SJCRH30 (cell line): Measurements from ENCODE around the gene SLC15A4. TPM values are rescaled to one million over a fixed set of nuclear protein-coding genes. Genes with fewer than 3 reads are reported as not detected.

Experiments used
- DNase-seq, 2 experiments: peaks; one replicate each; pipeline ENCODE4 v3.0.0-alpha.2; 2015 to 2020
- H3K27ac ChIP-seq: fragments of 250-450 bp; sonication (Bioruptor Pico); 2 replicates; pipeline ENCODE4 v1.5.1; 2020; ENCODE audit warnings: mild to moderate bottlenecking, moderate library complexity
- H3K27me3 ChIP-seq: fragments of 250-450 bp; sonication (Bioruptor Pico); 2 replicates; pipeline ENCODE4 v1.5.1; 2020; ENCODE audit warnings: mild to moderate bottlenecking, moderate library complexity
- H3K36me3 ChIP-seq: fragments of 250-450 bp; sonication (Bioruptor Pico); 2 replicates; pipeline ENCODE4 v1.5.1; 2020; ENCODE audit warnings: mild to moderate bottlenecking, moderate library complexity
- H3K4me1 ChIP-seq: fragments of 250-450 bp; sonication (Bioruptor Pico); 2 replicates; pipeline ENCODE4 v1.5.1; 2020; ENCODE audit warnings: mild to moderate bottlenecking, moderate library complexity
- H3K4me3 ChIP-seq: fragments of 250-450 bp; sonication (Bioruptor Pico); 2 replicates; pipeline ENCODE4 v1.5.1; 2020; ENCODE audit warnings: mild to moderate bottlenecking, moderate library complexity
- H3K9me3 ChIP-seq: fragments of 250-450 bp; sonication (Bioruptor Pico); replicated peaks from 2 replicates; pipeline ENCODE4 v1.5.1; 2020; ENCODE audit warnings: mild to moderate bottlenecking, moderate library complexity
- total RNA-seq: library from RNA; depleted of rRNA; stranded (reverse); fragments of >200 nt; shearing (Covaris generic); gene quantifications from 2 replicates; pipeline ENCODE4 v1.2.3, GENCODE V29; 2014

Gene SLC15A4
- total RNA-seq, 1 experiment from 2014 or later, result 20.6 TPM

DNA sequence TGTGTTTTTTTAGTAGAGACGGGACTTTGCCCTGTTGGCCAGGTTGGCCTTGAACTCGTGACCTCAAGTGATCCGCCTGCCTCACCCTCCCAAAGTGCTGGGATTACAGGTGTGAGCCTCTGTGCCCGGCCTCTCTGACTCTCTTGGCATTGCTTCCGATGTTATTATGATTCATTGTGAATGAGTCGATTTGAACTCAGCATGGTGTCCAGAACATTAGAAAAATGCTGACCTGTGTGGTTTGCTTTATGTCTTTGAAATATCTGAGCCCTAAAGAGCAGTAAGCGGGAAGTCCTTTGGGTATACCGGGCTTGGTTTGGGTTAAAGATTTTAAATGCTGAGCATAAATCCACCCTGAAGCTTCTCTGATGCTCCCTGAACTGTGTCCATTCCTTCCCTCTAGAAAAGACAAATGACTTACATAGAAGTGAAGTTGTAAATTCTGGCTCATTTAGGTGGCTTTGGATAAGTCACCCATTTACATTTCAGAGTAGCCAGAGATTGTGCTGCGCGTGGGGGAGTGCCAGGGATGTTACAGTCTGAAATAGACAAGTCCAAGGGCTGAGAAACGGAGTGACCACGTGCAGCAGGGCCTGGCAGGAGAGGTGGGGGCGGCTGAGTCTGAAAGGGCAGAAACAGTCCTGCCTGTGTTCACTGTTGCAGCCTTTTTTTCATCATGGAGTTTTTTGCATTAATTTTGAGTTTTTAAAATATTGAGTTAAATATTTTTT is 39.6 kb downstream of the SLC15A4 start:
- Histone ChIP-seq H3K36me3 (no peaks in the 10 kb centered on the region), H3K27ac (no peak overlapping the region), H3K27me3 (no peaks in the 10 kb centered on the region), H3K4me1 (no peaks in the 10 kb centered on the region), H3K4me3 (no peak overlapping the region), H3K9me3 (no peaks in the 10 kb centered on the region)
- DNase-seq, result no peak

- no peaks in the 10 kb centered on the region for H3K9me3 ChIP-seq
- H3K27me3 ChIP-seq, result no peaks in the 10 kb centered on the region
- no peaks in the 10 kb centered on the region for H3K4me1 ChIP-seq
- no peak overlapping the region for H3K4me3 ChIP-seq
- H3K27ac ChIP-seq, result no peak overlapping the region
- DNase-seq, result no peak
- no peaks in the 10 kb centered on the region for H3K36me3 ChIP-seq
Measured at GRCh38 chr12:128783129-128783574, 40.6 kb downstream of the SLC15A4 start.

GRCh38 chr12:128779901-128780300 is 43.9 kb downstream of the SLC15A4 start:
- H3K4me1 ChIP-seq, result no peaks in the 10 kb centered on the region
- no peaks in the 10 kb centered on the region for H3K27me3 ChIP-seq
- no peaks in the 10 kb centered on the region for H3K9me3 ChIP-seq
- no peaks in the 10 kb centered on the region for H3K36me3 ChIP-seq
- H3K4me3 ChIP-seq, result no peak overlapping the region
- no peak overlapping the region for H3K27ac ChIP-seq
- no peak for DNase-seq

DNA sequence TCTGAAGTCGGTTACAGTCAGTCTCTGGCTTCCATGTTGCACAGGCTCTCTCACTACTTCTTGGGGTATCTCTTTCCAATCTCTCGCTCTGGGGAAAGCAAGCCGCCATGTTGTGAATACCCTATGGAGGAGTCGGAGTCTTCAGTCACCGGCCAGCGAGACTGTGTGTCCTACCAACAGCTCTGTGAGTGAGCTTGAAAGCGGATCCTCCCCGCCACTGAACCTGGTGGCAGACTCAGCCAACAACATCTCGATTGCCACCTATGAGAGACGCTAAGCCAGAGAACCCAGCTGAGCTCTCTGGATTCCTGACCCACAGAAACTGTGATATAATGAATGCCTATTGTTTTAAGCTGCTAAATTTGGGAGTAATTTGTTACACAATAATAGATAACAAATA is 51.5 kb downstream of the SLC15A4 start:
- H3K27ac ChIP-seq, result no peak overlapping the region
- H3K36me3 ChIP-seq, result no peaks in the 10 kb centered on the region
- no peak overlapping the region for H3K4me3 ChIP-seq
- no peaks in the 10 kb centered on the region for H3K4me1 ChIP-seq
- no peaks in the 10 kb centered on the region for H3K27me3 ChIP-seq
- DNase-seq, result no peak
- no peaks in the 10 kb centered on the region for H3K9me3 ChIP-seq

- Histone ChIP-seq H3K9me3 (no peaks in the 10 kb centered on the region), H3K36me3 (no peaks in the 10 kb centered on the region), H3K4me3 (no peak overlapping the region), H3K27me3 (no peaks in the 10 kb centered on the region), H3K4me1 (no peaks in the 10 kb centered on the region), H3K27ac (no peak overlapping the region)
- no peak for DNase-seq
Measured at GRCh38 chr12:128771681-128772080, 52.1 kb downstream of the SLC15A4 start.

GRCh38 chr12:128767518-128767917 is 56.2 kb downstream of the SLC15A4 start:
- Histone ChIP-seq H3K9me3 (no peaks in the 10 kb centered on the region), H3K4me3 (no peak overlapping the region), H3K36me3 (no peaks in the 10 kb centered on the region), H3K27ac (no peak overlapping the region), H3K4me1 (no peaks in the 10 kb centered on the region), H3K27me3 (no peaks in the 10 kb centered on the region)
- no peak for DNase-seq

DNA sequence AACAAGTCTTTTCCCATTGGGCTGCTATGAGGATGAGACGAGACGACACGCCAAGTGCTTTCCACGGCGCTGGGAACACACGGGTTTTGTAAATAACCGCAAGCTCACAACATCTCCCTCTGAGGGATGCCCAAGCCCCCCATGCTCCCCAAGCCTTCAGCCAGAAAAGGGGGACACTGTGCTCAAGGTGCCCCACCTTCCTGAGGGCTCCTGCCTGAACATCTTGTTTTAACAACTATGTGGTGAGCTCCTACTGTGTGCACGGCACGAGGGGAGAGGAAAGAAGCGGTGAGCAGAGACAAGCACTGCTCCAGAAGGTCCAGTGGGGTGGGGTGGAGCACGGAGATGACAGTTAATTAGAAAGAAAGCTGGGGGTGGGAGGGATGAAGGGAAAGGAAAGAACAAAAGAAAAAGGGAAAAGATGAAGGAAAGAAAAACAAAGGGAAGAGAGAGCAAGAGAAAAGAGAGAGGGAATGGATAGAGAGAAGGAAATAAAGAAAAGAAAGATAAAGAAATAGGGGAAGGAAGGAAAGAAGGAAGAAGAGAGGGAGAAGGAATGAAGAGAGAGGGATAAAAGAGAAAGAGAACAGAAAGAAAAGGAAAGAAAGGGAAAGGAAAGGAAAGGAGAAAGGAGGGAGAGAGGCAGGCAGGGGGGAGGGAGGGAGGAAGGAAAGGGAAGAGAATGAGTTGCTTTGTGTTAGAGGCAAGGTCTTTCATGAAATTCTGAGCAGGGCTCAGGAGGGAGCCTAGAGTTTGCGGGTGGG is 56.8 kb downstream of the SLC15A4 start:
- Histone ChIP-seq H3K36me3 (no peaks in the 10 kb centered on the region), H3K27ac (no peak overlapping the region), H3K4me1 (no peaks in the 10 kb centered on the region), H3K9me3 (no peaks in the 10 kb centered on the region), H3K27me3 (no peaks in the 10 kb centered on the region), H3K4me3 (no peak overlapping the region)
- DNase-seq, result no peak

- no peaks in the 10 kb centered on the region for H3K36me3 ChIP-seq
- H3K27me3 ChIP-seq, result no peaks in the 10 kb centered on the region
- DNase-seq, result no peak
- no peak overlapping the region for H3K4me3 ChIP-seq
- H3K27ac ChIP-seq, result no peak overlapping the region
- no peaks in the 10 kb centered on the region for H3K9me3 ChIP-seq
- H3K4me1 ChIP-seq, result no peaks in the 10 kb centered on the region
Measured at GRCh38 chr12:128763395-128763794, 60.4 kb downstream of the SLC15A4 start.

DNA sequence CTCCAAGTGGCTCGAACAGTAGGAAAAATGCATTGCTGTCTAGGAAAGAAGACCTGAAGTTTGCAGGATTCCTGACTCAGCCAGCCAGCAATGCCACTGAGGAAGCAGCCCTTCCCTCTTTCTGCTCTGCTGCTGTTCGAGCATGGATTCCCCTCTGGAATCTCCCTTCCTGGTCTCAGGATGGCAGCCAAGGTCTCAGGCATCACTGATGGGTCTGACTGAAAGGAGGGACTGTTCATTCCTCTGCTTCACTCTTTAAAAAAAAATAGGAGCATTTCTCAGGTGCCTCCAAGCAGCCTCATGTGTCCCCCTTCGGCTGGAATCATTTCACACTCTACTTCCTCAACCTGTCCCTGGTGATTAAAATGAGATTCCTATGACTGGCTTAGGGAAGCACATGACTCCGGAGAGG is 62.4 kb downstream of the SLC15A4 start:
- Histone ChIP-seq H3K27me3 (no peaks in the 10 kb centered on the region), H3K9me3 (no peaks in the 10 kb centered on the region), H3K4me1 (no peaks in the 10 kb centered on the region), H3K27ac (no peak overlapping the region), H3K36me3 (no peaks in the 10 kb centered on the region), H3K4me3 (no peak overlapping the region)
- no peak for DNase-seq

DNA sequence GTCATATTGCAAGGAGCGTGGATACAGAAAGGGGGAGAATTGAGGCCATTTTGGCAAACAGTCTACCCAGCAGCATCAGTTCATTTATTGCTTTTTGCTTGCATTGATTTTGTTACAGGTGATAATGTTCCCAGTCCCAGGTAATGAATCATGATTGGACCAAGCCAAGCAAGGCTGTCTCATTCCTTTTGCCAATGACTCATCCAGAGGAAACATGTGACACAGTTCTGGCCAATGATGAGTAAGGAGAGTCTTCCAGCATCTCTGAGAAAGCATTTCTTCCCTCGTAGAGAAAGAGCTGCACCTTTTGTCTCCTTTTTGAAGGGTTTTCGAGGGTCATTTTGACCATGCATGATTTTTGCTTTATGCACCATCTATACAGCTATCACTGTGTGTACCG is 68.2 kb downstream of the SLC15A4 start:
- Histone ChIP-seq H3K36me3 (no peaks in the 10 kb centered on the region), H3K9me3 (no peaks in the 10 kb centered on the region), H3K4me1 (no peaks in the 10 kb centered on the region), H3K27ac (no peak overlapping the region), H3K4me3 (no peak overlapping the region), H3K27me3 (no peaks in the 10 kb centered on the region)
- no peak for DNase-seq

DNA sequence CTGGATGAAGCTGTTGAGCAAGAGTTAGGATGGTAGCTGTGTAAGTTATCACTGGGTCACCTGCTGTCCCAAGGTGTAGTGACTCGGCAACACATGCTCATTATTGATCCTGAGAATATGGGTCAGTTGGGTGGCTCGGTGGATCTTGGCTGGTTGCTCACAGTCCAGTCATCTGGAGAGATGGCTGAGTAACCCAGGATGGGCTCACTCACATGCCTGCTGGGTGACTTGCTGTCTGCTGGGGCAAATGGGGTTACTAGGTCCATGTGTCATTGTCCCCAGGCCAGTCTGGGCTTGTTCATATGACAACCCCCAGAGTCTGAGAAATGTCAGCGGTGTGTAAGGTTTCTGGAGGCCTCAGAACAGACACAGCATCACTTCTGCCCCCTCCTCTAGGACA is 69.5 kb downstream of the SLC15A4 start:
- Histone ChIP-seq H3K27ac (no peak overlapping the region), H3K27me3 (no peaks in the 10 kb centered on the region), H3K4me3 (no peak overlapping the region), H3K9me3 (no peaks in the 10 kb centered on the region), H3K36me3 (no peaks in the 10 kb centered on the region), H3K4me1 (no peaks in the 10 kb centered on the region)
- DNase-seq, result no peak

- no peak overlapping the region for H3K4me3 ChIP-seq
- H3K9me3 ChIP-seq, result no peaks in the 10 kb centered on the region
- H3K36me3 ChIP-seq, result no peaks in the 10 kb centered on the region
- no peaks in the 10 kb centered on the region for H3K27me3 ChIP-seq
- no peak for DNase-seq
- no peak overlapping the region for H3K27ac ChIP-seq
- H3K4me1 ChIP-seq, result no peaks in the 10 kb centered on the region
Measured at GRCh38 chr12:128753438-128753837, 70.3 kb downstream of the SLC15A4 start.

DNA sequence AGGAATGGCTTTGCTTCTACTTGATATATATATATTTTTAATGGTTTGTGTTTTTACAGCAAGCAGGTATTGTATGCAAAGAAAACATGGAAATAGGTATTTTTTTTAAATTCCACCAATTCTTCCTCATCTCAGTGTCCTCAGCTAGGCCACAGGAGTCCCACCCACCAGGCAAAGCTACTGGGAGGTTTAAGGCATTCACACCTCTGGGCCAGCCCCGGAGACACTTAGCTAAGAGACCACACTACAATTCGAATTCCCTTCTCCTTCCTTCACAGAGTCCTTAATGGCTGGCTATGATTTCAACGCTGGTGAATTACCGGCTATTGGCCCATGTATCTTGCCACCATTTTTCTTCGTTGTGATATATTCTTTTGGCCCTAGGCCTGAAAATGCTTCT is 71.4 kb downstream of the SLC15A4 start:
- Histone ChIP-seq H3K27me3 (no peaks in the 10 kb centered on the region), H3K4me3 (no peak overlapping the region), H3K36me3 (no peaks in the 10 kb centered on the region), H3K9me3 (no peaks in the 10 kb centered on the region), H3K27ac (no peak overlapping the region), H3K4me1 (no peaks in the 10 kb centered on the region)
- DNase-seq, result no peak

DNA sequence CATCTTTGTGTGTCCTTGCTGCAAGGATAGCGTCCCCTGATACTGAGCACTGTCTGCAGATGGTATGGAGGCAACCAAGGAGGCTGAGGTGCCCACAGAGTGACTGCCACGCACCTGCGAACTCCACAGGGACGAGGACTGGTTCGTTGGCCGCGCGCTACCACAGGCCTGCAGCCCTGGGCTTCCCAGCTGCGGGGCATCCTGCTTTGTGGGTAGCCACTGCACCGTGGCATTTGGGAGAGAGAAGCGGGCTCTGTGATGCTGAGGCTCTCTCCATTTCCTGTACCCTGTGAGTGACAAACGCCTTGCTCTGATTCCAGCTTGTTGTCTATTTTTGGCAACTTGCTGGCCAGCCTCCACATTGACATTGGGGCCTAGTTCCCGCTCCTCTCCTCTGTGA is 76.3 kb downstream of the SLC15A4 start:
- no peaks in the 10 kb centered on the region for H3K4me1 ChIP-seq
- H3K4me3 ChIP-seq, result no peak overlapping the region
- no peaks in the 10 kb centered on the region for H3K36me3 ChIP-seq
- DNase-seq, result no peak
- H3K27me3 ChIP-seq, result peaks cover 8% of the 10 kb centered on the region; the same call in 1 of the 2 replicates
- H3K9me3 ChIP-seq, result no peaks in the 10 kb centered on the region
- H3K27ac ChIP-seq, result no peak overlapping the region

GRCh38 chr12:128745772-128746689 is 77.7 kb downstream of the SLC15A4 start:
- H3K4me1 ChIP-seq, result no peaks in the 10 kb centered on the region
- H3K27me3 ChIP-seq, result peaks cover 8% of the 10 kb centered on the region; the same call in 1 of the 2 replicates
- H3K4me3 ChIP-seq, result no peak overlapping the region
- no peak for DNase-seq
- no peak overlapping the region for H3K27ac ChIP-seq
- H3K36me3 ChIP-seq, result no peaks in the 10 kb centered on the region
- H3K9me3 ChIP-seq, result no peaks in the 10 kb centered on the region
